ENCODE data around the gene TBC1D9B.

- no peak for TF ChIP-seq CTCF (IDR thresholded peaks at IDR 0.05)
- no peak for TF ChIP-seq ELK1 (IDR thresholded peaks at IDR 0.05; ENCODE audit: low read depth, low read length)
- no peak for TF ChIP-seq BHLHE40 (IDR thresholded peaks at IDR 0.05; ENCODE audit: low read depth, low read length)
- TF ChIP-seq NPAS2 (CRISPR knock-in tag; IDR thresholded peaks at IDR 0.05; ENCODE audit: borderline replicate concordance): no peak
These were observed 82.0 kb downstream of the TBC1D9B start for GRCh38 chr5:179825655-179826182.

All from A549 (cell line).